GM12801 (cell line): ENCODE measurements around the gene TRIO.

Experiments used
- CTCF ChIP-seq: IDR thresholded peaks from one replicate; pipeline ENCODE4 v1.5.1; 2011; ENCODE audit warnings: control low read depth; ENCODE audit not compliant: insufficient read length; ENCODE audit errors: extremely low read depth

TRIO gene

GRCh38 chr5:14148890-14149671 is 5.9 kb downstream of the TRIO start:
- TF ChIP-seq CTCF, result no peak

- TF ChIP-seq CTCF, result no peak
Observed at GRCh38 chr5:14149672-14150274, 6.6 kb downstream of the TRIO start.

GRCh38 chr5:14151416-14151815 is 8.3 kb downstream of the TRIO start:
- no peak for TF ChIP-seq CTCF

GRCh38 chr5:14153071-14153864 is 10.1 kb downstream of the TRIO start:
- TF ChIP-seq CTCF, result no peak

- no peak for TF ChIP-seq CTCF
Observed at GRCh38 chr5:14153932-14154731, 11.0 kb downstream of the TRIO start.

- TF ChIP-seq CTCF, result no peak
Observed at GRCh38 chr5:14155075-14155474, 11.9 kb downstream of the TRIO start.

GRCh38 chr5:14155739-14156138 is 12.6 kb downstream of the TRIO start:
- TF ChIP-seq CTCF, result no peak
